GM18909 (cell line): ENCODE measurements around the gene MRPS22.

Source experiments
- ATAC-seq: cut with Tn5 transposase; IDR thresholded peaks from one replicate; pipeline ENCODE4 v1.9.1; 2021; ENCODE audit warnings: mild to moderate bottlenecking; ENCODE audit not compliant: unreplicated experiment, poor library complexity

Gene MRPS22

DNA sequence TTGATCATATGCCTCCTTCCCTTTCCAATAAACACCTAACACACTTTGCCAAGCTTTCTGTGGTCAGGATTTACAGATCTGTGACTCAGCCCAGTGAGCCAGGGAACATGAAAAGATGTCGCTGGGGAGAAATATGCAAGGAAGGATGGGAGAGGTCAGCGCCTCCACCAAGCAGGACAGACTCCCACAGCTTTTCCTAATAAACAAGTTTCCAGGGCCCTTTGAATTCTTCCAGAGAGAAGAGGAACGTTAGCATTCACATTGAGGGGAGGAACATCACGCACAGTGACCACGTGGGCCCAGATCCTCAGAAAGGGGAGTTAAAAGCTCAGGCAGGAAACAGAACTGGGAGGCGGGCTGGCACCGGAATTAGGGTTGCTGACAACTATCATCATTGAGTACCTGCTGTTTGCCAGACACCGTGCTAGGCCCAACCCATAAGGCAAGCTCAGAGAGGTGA, 33.3 kb upstream of the MRPS22 start:
- ATAC-seq, result no peak

DNA sequence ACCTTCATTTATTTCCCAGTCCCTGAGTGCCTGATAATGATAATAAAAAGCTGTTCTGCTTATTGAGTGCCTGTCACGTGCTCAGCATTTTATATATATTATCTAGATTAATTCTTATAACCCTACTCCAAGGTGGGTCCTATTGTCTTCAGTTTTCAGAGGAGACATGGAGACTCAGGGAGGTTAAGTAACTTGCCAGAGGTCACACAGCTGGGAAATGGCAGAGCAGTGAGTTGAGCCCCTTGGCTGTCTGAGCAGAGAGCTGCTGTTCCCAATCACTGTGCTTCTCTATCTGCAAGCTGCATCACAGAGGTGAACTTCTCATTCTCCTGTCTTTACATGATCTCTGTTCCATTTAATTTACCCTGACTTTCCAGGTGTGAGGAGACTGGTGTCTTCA, 32.3 kb upstream of the MRPS22 start:
- no peak for ATAC-seq

DNA sequence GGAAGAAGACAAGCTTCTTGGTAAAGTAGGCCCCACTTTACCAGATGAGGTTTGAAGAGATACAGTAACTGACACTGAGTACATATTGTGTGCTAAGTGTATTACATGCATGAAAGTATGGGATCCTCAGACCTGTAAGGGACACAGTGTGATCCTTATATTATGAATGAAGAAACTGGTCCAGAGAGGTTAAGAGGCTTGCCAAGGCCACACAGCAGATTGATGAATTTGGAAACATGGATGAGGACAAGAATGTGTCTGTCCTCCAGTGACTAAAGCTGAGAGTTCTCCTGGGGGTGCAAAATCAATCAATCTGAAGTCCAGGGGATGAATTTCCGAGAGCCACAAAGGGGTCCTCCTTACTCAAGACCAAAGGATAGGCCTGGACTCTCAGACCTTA, 31.4 kb upstream of the MRPS22 start:
- ATAC-seq, result no peak

DNA sequence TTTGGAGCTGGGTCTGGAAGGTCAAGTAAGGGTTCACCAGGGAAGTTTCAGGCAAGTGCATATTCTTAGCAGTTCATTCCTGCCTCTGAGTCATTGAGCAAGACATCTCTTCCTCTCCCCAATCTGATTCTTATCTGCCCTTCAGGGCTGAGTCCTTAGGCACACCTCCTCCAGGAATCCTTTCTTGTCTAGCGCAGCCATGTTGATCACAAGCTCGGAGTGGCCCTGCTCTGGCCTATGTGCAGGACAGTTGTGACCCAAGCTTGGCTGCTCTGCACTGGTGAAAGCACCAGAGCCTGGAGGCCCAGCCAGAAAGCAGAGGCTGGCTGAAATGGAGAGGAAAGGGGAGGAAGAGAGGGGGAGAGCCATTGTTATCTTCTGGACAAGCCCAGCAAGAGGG, 30.9 kb upstream of the MRPS22 start:
- ATAC-seq, result no peak

DNA sequence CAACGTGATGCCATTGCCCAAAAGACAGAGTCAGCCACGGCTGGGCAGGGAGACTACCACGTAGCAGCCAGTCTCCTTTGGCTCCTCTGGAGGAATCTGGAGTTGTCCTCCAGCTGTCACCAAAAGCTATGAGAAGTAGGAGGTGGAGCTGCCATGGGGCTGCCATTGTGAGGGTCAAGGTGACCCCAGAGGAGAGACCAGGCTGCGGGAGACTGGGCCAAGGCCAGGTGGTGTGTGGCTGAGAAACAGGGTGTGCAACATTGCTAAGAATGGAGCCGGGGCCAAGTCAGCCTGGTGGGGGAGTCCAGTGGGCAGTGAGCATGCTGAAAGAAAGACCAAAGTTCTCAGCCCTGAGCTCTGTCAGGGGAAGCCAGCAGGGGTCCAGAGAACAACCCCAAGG, 29.9 kb upstream of the MRPS22 start:
- no peak for ATAC-seq

DNA sequence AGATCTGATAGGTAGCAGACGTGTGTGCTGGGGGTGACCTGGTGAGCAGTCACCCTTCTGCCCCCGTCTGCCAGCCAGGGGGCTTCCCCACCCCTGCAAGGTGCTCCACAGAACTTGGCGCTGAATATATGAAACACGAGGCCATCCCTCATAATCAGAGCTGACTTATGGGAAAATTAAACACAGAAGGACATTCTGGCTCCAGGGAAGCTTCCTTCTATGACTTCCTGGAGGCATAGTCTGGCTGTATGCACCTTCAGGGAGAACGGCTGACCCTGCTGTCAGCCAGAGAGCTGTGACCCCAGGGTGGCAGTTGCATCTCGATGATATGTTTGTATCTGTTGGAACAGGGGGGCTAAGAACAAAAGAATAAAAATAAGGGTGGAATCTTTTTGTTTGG, 26.6 kb upstream of the MRPS22 start:
- no peak for ATAC-seq

DNA sequence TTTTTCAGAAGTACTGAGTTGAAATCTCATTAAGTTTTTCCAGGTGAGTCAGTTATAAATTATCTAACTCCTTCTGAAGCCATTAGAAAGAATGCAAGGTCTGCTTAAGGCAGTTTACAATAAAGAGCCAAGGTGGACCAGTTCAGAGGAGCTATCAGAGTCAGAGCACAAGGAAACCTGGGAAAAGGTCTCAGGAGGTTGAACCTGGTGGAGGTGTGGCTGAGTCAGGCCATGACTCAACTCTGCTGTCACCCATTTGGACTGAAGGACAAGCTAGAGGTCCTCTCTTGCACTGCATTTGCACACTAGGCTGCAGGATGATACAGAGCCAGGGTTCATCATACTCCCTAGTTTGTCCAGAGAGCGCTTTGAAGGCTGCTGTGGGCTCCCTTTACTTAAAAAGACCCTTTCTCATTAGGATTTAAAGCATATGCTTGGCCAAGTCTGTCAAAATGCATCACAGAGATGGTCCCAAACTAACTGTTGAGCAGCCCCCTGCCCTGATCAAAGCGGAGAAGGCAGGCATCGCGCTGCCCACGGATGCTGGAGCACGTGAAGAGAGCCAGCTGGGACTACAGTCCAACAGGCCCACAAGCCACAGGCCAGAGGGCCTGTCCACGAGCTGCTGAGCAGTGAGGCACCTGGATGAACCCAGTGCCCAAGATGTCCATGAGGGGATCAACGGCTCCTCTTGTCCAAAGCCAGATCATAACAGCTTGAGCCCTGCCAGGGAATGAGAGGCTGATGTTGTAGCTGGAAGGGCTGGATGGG, 26.0 kb upstream of the MRPS22 start:
- no peak for ATAC-seq

DNA sequence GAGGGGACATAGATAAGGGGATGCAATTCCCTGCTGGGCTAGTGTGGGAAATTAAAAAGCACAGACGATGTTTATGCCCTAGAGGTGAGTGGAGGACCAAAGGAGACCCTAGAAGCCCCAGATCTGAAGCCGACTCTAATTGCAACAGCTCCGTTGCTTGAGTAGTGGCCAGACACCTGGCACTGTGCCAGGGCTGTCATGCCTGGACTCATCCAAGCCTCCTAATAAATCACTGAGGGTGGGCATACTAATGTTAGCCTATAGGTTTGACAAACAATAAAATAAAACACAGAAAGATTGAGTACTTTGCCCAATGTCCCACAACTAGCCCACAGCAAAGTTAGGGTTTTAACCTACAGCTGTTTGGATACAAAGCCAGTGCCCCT, 25.4 kb upstream of the MRPS22 start:
- ATAC-seq, result no peak

DNA sequence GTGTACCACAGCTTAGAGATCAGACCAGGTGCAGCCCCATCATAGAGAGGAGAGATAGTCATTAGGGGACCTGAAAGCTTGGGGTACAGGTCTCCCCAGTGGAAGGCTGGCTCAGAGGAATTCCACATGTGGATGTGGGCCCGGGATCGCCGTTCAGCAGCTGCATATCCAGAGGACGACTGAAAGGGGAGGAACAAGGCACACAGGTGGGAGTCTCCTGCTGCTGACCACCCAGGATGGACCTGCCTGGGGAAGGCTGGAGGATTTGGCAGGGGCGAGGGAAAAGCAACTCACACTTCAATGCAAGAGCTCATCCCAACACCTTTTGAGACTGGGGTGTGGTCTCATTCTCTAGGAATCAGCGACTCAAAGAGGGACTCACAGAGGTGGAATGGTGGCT, 25.0 kb upstream of the MRPS22 start:
- ATAC-seq, result no peak

DNA sequence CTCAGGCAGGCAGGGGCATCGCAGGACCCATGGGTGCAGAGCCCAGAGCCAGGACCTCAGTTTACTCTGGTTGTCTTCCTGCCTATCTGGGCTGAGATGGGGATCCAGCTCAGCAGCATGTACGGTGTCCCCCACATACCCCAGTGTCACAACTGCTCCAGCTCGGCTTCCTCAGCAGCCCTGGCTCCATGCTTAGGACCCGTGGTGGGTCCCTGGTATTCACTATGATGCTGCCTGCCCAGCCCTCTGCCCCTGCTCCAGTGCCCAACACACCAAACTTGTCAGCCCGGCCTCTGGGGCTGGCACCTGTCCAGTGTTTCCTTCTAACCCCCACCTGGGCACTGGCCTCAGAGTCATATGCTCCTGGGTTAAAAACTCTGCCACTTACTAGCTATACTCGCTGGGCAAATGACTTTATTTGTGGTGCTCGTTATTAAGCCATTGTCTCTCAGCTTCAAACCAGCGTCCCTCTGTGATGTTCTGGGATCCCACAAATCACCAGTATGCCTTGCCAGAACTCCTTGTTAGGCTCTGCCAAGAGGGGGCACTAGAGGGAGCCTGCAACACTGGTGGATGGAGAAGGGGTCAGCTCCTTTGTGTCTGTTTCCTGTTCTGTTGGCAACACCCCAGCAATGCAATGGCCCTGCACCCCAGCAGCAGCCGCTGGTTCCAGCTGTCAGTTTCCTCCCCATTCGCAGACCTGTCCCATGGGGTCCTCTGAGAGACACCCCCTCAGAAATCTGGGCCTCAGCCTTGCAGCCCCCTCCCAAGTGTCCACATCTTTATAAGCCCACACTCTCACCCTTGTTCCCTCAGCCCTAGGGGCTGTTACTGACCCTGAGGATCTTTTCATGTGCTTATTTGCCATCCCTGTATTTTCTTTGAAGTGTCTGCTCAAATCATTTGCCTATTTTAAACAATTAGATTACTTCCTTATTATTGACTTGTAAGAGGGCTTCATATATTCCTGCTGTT, 24.1 kb upstream of the MRPS22 start:
- ATAC-seq, result no peak

DNA sequence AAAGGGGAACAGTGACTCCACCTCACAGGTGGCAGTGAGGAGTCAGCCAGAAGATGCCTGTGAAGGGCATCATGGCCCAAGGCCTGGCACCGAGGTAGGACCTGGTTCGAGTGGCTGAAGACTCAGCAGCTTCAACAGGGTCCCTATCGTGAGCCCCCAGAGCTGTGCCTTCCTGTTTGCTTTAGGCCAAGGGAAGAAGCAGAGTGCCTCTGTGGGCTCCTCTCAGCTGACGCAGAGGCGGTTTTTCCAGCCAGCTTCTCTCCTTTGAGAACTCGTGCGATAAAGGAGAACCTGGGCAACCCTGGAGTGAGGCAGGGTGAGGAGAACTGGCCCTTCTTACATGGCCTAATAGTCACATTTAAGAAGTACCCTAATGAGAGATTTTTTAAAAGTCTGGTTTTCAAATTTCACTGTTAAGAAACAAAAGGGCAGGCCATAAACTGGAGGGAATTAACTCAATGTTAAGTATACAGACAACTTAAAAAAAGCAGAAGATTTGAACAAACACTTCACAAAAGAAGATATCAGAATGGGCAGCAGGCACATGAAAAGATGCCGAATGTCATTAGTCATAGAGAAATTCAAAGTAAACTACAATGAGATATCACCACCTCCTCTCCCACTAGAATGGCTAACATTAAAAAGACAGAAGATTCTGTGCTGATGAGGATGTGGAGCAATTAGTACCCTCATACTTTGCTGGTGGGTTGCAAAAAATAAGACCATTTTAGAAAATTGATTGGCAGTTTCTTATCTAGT, 23.1 kb upstream of the MRPS22 start:
- ATAC-seq, result no peak

DNA sequence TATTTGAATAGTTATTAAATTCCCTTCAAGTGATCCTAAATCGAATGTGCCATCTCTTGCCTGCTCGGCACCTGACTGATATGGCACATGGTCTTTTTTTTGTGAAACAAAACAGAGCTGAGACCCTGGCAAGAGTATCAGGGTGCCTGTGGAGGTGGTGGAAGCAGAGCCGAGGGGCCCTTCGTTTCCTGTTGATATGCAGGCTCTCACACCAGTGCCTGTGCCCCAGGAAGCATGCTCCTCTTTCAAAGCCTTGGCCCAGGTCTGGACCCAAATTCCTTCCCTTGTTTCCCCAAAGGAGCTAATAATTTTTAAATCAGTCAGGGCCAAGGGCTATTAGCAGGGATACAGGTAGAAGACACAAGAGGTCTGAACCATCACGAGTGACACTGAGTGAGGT, 21.5 kb upstream of the MRPS22 start:
- ATAC-seq, result no peak

DNA sequence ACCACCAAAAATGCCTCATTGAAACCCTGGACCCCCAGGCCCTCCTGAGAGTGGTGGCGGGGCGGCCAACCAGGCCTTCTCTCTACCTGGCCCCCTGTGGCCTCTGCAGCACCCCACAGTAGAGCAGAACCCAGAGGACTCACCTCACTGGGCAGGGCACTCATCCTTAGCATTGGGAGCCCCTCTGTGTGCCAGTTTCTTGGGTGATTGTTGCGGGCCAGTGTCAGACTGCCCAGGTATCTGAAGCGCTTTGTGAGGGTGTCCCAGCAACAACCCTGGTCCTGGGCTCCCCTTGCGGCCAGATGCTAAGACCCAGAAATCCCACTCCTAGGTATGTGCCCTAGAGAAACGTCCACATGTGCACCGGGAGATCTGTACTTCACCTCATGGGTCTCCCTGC, 20.7 kb upstream of the MRPS22 start:
- no peak for ATAC-seq

DNA sequence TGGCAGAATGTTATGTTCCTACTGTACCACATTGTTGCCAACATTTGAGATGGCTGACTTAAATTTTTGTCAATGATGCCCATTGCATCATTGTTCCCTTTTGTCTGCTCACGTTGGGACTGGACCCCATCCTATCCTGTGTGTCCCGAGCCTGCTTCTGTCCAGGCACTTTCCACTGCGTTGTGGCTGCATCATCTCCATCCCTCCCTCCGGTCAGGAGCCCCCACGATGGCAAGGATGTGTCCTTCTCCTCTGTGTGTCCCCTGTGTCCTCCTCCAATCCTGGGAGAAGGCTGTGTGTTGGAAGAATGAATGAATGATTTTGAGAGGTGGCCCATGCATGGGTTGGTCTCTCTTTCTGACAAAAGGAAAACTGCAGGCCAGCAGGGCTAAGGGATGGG, 19.4 kb upstream of the MRPS22 start:
- no peak for ATAC-seq

DNA sequence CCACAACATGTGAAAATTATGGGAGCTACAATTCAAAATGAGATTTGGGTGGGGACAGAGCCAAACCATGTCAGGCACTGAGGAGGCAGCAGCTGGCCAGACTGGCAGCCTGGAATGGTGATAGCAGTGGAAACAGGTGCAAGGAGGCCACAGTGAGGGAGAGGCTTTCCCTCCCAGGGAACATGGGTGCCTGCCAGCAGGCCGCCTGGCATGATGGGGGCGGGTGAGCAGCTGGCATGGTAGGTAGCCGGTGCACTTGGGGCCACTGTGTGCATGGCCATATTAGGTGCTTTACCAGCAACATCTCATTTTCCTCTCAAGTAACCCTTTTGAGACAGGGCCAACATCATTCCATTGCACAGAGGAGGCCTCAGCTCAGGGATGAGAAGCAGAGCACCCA, 18.3 kb upstream of the MRPS22 start:
- no peak for ATAC-seq

DNA sequence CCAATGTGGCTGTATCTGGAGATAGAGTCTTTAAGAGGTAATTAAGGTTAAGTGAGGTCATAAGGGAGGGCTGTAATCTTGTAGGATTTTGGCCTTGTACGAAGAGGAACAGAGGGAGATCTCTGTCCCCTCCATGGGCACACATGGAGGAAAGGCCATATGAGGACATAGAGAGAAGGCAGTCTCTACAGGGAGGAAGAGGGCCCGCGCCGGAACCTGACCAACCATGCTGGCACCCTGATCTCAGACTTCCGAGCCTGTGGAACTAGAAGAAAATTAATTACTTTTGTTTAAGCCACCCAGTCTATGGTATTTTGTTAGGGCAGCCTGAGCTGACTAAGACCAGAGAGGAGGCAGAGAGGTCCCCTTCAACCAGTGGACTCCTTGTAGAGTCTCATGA, 17.7 kb upstream of the MRPS22 start:
- no peak for ATAC-seq

DNA sequence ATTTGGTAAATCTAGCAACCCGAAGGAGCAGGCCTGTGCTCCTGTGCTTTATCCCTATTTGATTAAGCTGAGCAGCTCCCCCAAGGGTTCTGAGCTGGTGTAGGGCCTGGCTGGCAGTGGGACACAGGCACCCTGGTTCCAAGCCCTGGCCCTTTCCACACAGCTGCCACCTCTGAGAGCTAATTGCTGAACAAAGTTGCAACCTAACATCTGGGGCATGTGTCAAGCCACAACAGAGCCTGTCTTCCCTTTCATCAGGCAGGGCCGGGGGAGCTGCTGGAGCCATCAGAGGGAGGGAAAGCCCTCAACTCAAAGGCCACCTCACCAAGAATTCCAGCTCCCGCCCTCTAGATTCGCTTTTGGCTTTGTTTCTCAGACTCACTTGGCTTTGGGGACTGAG, 17.1 kb upstream of the MRPS22 start:
- no peak for ATAC-seq

DNA sequence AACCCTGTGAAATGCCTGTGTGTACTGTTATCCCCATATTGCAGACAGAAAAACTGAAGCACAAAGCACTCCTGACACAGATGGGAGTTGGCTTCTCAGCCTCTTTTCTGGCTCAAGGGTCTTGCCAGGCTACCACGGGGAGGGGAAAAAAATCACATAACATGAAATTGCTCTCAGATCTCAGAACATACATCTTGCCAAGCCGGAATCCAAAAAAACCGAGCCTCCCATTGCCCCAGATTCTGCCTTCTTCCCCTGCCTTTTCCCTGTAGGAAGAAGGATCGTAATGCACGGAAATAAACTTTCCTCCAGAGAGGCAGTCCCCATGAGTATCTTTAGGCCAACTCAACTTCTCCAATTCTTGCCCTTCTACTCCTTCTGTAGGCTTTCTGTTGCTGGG, 16.6 kb upstream of the MRPS22 start:
- ATAC-seq, result no peak

DNA sequence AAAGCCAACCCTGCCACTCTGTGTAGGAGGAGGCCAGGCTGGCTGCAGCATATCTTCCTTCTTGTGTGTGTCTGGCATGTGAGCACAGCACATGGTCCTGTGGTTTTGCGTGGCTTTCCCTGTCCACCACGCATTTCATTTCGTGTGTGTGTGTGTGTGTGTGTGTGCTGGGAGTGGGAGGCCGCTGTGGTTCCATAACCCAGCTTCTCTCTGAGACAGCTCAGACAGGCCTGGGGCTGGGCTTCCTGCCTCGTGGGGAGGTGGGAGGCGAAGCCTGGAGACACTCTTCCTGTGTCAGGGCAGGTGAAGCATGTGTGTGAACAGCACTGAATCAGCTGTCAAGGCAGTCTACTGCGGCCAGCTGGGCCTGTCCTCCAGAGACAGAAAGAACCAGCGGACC, 16.0 kb upstream of the MRPS22 start:
- ATAC-seq, result no peak

DNA sequence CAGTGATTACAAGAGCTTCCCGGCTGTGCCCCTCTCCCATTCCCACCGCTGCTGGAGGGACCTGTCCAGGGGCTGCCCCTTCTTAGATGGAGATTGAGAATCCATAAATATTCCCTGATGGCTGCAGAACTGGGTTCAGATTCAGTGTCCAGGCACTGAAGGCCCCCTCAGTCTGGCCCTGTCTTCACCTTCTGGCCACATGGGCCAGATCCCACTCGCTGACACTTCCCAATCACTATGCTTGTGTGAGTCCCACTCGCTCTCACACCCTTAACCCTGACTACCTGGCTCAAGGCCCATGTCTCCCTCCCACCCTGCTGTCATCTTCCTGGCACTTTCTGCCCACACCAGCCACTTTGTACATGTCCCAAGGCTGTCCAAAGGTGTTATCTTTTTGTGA, 15.5 kb upstream of the MRPS22 start:
- ATAC-seq, result no peak

DNA sequence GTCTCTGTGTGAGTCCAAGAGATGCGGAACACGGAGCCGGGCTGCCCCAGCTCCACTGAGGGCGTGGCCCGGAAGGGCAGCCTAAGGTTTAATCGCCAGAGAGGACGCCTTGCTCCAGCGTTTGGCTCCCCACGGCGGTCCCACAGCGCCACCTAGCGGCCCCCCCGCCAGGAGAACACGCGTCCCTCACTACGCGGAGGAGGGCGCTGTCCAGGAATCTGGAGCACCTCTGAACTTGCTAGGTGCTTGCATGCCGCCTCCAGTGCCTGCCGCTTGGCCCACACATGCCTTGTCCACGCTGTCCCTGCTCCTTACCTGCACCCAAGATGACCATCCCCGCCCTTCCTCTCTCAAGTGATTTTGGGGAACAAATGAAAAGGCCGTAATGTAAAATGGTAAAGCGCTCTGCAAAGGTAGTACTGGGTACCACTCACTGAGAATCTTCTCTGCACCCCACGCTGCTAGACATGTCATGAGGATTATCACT, 14.4 kb upstream of the MRPS22 start:
- ATAC-seq, result peak; percentile 98
